Endodermal cell (in vitro differentiated cells): ENCODE measurements around the gene DMGDH. TPM values are rescaled to one million over a fixed set of nuclear protein-coding genes. Genes with fewer than 3 reads are reported as not detected.

Experiments
- DNase-seq: peaks from one replicate; pipeline ENCODE4 v3.0.0-alpha.2; 2017
- H3K27ac ChIP-seq: 2 replicates; pipeline ENCODE4 v1.5.1; 2013; ENCODE audit warnings: mild to moderate bottlenecking, low read depth, low read length, moderate library complexity
- H3K27me3 ChIP-seq: 2 replicates; pipeline ENCODE4 v1.6.1; 2013; ENCODE audit warnings: mild to moderate bottlenecking, low read length, moderate library complexity; ENCODE audit not compliant: insufficient read depth, control insufficient read depth, poor library complexity, severe bottlenecking
- H3K36me3 ChIP-seq: 2 replicates; pipeline ENCODE4 v1.7.0; 2013; ENCODE audit warnings: mild to moderate bottlenecking, low read length, moderate library complexity; ENCODE audit not compliant: control insufficient read depth, insufficient read depth
- H3K4me1 ChIP-seq: one replicate; pipeline ENCODE4 v1.7.0; 2013; ENCODE audit warnings: low read length; ENCODE audit not compliant: control insufficient read depth, insufficient read depth
- H3K4me3 ChIP-seq: 2 replicates; pipeline ENCODE4 v1.5.1; 2013; ENCODE audit warnings: mild to moderate bottlenecking, low read length, moderate library complexity
- H3K9ac ChIP-seq: 2 replicates; pipeline ENCODE4 v1.6.1; 2013; ENCODE audit warnings: mild to moderate bottlenecking, low read length, moderate library complexity; ENCODE audit not compliant: poor library complexity, severe bottlenecking; ENCODE audit errors: extremely low read depth
- H3K9me3 ChIP-seq: 2 replicates; pipeline ENCODE4 v1.6.1; 2013; ENCODE audit warnings: mild to moderate bottlenecking, low read length, moderate library complexity; ENCODE audit not compliant: control insufficient read depth
- H3K27ac Mint-ChIP-seq: 2 replicates; pipeline ENCODE4 v1.8.0; 2020; ENCODE audit warnings: mixed read lengths
- H3K27me3 Mint-ChIP-seq: 2 replicates; pipeline ENCODE4 v1.8.0; 2021; ENCODE audit warnings: mild to moderate bottlenecking, mixed read lengths; ENCODE audit not compliant: insufficient read depth
- H3K36me3 Mint-ChIP-seq: 2 replicates; pipeline ENCODE4 v1.8.0; 2020; ENCODE audit warnings: low read depth, mixed read lengths
- H3K4me1 Mint-ChIP-seq: 2 replicates; pipeline ENCODE4 v1.8.0; 2020; ENCODE audit warnings: mixed read lengths
- H3K4me3 Mint-ChIP-seq: 2 replicates; pipeline ENCODE4 v1.8.0; 2020; ENCODE audit warnings: mild to moderate bottlenecking, moderate library complexity, mixed read lengths
- H3K9me3 Mint-ChIP-seq: 2 replicates; pipeline ENCODE4 v1.8.0; 2020; ENCODE audit warnings: mild to moderate bottlenecking, mixed read lengths
- CTCF ChIP-seq: fragments of 200-600 bp; sonication (generic); conservative IDR thresholded peaks from 2 replicates; pipeline ENCODE4 v1.5.0; 2021; ENCODE audit warnings: antibody characterized with exemption, mild to moderate bottlenecking
- WGBS, 2 experiments: methylation state at CpG; one replicate each; pipeline versions ENCODE4 v1.1.5 to v1.1.7; 2013; ENCODE audit warnings: missing lambda C conversion rate in 2 of 2, mixed read lengths in 1 of 2; ENCODE audit not compliant: insufficient coverage in 1 of 2, insufficient read length in 1 of 2; 5-methylcytosine and 5-hydroxymethylcytosine counted together
- total RNA-seq, 2 donors: library from RNA; stranded (reverse); fragmentation: NEBNext Ultra II Directional in 1 of 2; extraction: Animal tissue kit (Norgen Biotek cat#: 25700) in 1 of 2; gene quantifications; 2 replicates in 1 of 2; 3 replicates in 1 of 2; pipeline ENCODE4 v1.2.1, GENCODE V29; 2021

Gene DMGDH
- total RNA-seq, 2 donors from 2014 or later: 0.73 to 4.7 TPM

GRCh38 chr5:79031485-79031867, 38.0 kb downstream of the DMGDH start:
- 100% methylated on average over 1 of the region's 1 CpG for WGBS, 2 experiments

GRCh38 chr5:79030663-79031484, 38.6 kb downstream of the DMGDH start:
- WGBS, 2 experiments: 90 to 96% methylated on average over 9 to 11 of the region's 11 CpGs
- Histone ChIP-seq H3K4me3 (no peak overlapping the region), H3K9ac (no peak overlapping the region), H3K4me1 (no peaks in the 10 kb centered on the region), H3K36me3 (no peaks in the 10 kb centered on the region), H3K9me3 (no peaks in the 10 kb centered on the region), H3K27me3 (no peaks in the 10 kb centered on the region), H3K27ac (no peak overlapping the region)
- H3K9me3 Mint-ChIP-seq: no peaks in the 10 kb centered on the region
- peaks cover 2% of the 10 kb centered on the region for H3K27me3 Mint-ChIP-seq
- no peak overlapping the region for H3K27ac Mint-ChIP-seq
- H3K4me3 Mint-ChIP-seq: no peak overlapping the region
- no peak for DNase-seq
- H3K4me1 Mint-ChIP-seq: no peaks in the 10 kb centered on the region
- no peak for TF ChIP-seq CTCF
- H3K36me3 Mint-ChIP-seq: no peaks in the 10 kb centered on the region

More at GRCh38 chr5:79031485-79031867, 38.0 kb downstream of the DMGDH start:
- H3K27me3 ChIP-seq: no peaks in the 10 kb centered on the region
- Mint-ChIP-seq H3K9me3 (no peaks in the 10 kb centered on the region), H3K27ac (no peak overlapping the region), H3K36me3 (no peaks in the 10 kb centered on the region), H3K4me3 (no peak overlapping the region), H3K4me1 (no peaks in the 10 kb centered on the region), H3K27me3 (peaks cover 2% of the 10 kb centered on the region)
- H3K4me3 ChIP-seq: no peak overlapping the region
- no peak for DNase-seq
- H3K36me3 ChIP-seq: no peaks in the 10 kb centered on the region
- H3K9ac ChIP-seq: no peak overlapping the region
- H3K4me1 ChIP-seq: no peaks in the 10 kb centered on the region
- no peak overlapping the region for H3K27ac ChIP-seq
- H3K9me3 ChIP-seq: no peaks in the 10 kb centered on the region
- TF ChIP-seq CTCF: no peak

- DNase-seq: peak; percentile 89
- no peak overlapping the region for H3K4me3 ChIP-seq
- no peaks in the 10 kb centered on the region for H3K36me3 ChIP-seq
- H3K9ac ChIP-seq: no peak overlapping the region
- H3K4me1 ChIP-seq: no peaks in the 10 kb centered on the region
- no peak overlapping the region for H3K27ac ChIP-seq
- no peaks in the 10 kb centered on the region for H3K27me3 ChIP-seq
- Mint-ChIP-seq H3K9me3 (no peaks in the 10 kb centered on the region), H3K36me3 (no peaks in the 10 kb centered on the region), H3K27me3 (peaks cover 8% of the 10 kb centered on the region), H3K4me1 (peaks cover 15% of the 10 kb centered on the region), H3K4me3 (peak overlapping the region; percentile 36), H3K27ac (no peak overlapping the region)
- 10 to 13% methylated on average over 12 to 13 of the region's 13 CpGs for WGBS, 2 experiments
- H3K9me3 ChIP-seq: no peaks in the 10 kb centered on the region
- peak; percentile 98 for TF ChIP-seq CTCF
These were observed 44.4 kb downstream of the DMGDH start for GRCh38 chr5:79025054-79025472.
